ENCODE data around the gene TBC1D9. TPM values are rescaled to one million over a fixed set of nuclear protein-coding genes. Genes with fewer than 3 reads are reported as not detected.

The TBC1D9 gene
- total RNA-seq, result 13.8 and 14.0 TPM in 2 replicates

DNA sequence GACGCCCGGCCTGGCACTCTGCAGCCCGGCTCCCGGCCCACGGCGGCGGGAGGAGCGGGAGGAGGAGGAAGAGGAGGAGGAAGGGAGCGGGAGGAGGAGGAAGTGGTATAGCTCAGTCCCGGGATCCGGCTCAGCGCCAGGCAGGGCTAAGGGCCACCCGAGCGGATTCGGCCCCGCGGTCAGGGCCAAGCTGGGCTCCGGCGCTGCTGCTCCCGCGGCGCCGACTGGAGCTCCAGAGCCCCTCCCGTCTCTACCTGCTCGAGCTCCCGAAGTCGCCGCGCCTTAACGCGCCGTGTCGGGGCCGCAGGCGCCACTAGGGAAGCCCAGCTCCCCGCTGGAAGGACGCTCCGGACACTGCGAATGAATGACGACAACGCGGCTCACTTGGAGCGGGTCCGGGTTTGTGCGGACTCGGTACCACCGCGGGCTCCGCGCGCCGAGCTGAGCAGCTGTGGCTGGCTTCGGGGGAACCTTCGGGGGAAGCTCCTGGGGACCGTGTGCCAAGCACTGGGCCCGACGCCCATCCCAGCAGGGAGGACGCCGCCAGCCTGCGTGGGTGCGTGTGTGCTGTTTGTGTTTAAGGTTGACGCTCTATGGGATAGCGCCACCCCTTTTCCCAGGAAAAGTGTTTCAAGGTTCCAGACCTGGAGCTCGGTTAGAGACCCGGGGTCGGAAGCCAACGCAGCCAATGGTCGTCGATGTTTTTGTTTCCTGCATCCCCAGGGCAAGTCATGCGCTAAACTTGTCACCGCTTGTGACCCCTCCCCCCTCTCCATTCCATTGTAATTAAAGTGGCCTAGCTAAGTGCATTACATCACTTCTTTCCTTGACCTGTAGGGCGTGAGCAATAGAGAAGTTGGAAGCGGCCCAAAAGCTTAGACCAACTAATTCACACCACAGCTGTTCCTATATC lies at the start of gene TBC1D9:
TBC1D9 (minus strand) TSS at position 67 of the 913 bp plus-strand sequence. CDS start 340 bp downstream, outside the sequence.

Other genes starting within 250 kb of the TBC1D9 start
- 17.3 and 24.8 TPM in 2 replicates for gene ELMOD2, start 232.2 kb downstream of the TBC1D9 start, total RNA-seq
- not detected in 2 replicates for gene UCP1, start 187.4 kb downstream of the TBC1D9 start, total RNA-seq

All from epithelial cell of alveolus of lung (primary cell).